Fibroblast of skin of scalp (primary cell): ENCODE measurements around the gene ADAMTS3.
"Not testable (repeated sequence)": the region's sequence is repeated elsewhere in the genome, so short reads cannot be mapped to it uniquely, and the experiment has no call there.

Experiments
- DNase-seq: peaks from one replicate; pipeline ENCODE4 v3.0.0-alpha.2; 2013

The ADAMTS3 gene

GRCh38 chr4:72467633-72468032 lies 101.4 kb downstream of the ADAMTS3 start:
- no peak for DNase-seq

- no peak for DNase-seq
Observed at GRCh38 chr4:72463724-72464123, 105.3 kb downstream of the ADAMTS3 start.

DNA sequence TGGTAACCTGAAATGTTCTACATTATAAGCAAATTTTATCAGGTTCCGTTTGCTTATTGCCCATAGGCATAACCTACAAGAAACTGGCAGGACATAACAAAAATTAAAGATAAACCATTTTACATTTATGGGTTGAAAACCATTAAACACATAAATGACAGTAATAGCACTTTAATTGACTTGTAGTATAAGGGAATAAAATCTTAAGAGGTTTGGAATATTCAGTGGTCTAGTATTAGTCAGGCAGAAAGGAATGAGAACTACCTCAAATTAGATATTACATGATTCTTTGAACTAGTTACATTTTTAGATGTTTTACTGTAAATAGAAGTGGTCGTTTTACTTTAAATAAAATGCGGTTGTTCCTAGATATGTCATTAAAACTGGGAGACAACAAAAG lies 111.9 kb downstream of the ADAMTS3 start:
- DNase-seq, result no peak

- DNase-seq, result no peak
Observed at GRCh38 chr4:72451349-72451748, 117.7 kb downstream of the ADAMTS3 start.

GRCh38 chr4:72449705-72450104 lies 119.3 kb downstream of the ADAMTS3 start:
- DNase-seq, result peak; percentile 31

DNA sequence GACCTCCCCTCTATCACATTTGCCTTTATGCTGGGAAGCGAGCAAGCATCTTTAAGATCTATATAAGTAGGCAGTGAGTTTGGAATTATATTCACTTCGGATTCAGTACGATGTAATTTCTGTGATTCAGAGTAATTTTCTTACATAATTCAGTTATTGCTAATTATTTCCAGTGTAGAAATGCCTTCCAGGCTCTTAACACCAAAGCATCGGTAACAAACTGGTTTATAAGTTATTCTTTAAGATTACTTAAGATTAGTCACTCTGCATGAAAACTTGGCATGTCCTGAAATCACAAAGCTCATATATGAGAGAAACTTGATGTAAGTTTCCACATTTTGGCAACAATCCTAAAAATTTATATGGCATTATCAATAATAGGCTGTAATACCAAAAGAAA lies 120.8 kb downstream of the ADAMTS3 start:
- DNase-seq, result no peak

GRCh38 chr4:72446353-72447055 lies 122.5 kb downstream of the ADAMTS3 start:
- DNase-seq, result no peak

DNA sequence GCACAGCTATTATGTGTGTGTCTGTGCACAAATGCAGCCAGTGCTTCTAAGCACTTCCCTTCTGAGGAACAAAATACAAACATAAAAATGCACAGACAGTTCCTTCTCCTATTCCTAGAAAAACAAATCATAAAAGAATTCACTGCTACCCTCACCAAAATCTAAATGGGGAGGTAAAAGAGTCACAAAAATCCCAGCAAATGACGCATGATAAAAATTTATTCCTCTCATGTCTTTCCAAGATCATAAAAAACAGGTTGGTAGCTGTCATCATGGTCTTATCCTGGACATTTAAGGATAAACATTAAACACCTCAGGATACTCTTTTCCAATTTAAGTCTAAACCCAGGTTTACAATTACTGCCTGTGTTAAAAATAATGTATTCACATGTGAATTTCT lies 124.9 kb downstream of the ADAMTS3 start:
- DNase-seq, result no peak

DNA sequence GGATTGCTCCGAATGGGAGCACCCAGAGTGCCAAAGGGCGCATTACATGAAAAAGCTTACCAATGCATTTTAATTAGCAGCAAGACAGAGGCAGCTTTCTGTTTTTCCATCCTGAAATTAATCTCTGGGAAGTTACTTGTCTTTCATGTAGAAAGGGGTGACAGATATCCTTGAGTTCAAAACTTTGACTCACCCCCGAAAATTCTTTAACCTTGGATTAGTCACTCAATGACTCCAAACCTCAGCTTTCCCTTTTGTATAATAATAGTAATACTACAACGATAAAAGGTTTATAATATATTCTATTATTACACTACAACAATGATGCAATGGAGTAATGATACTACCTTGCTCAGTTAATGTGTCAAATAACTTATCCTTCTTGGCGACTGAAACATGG lies 126.3 kb downstream of the ADAMTS3 start:
- DNase-seq, result no peak

- DNase-seq, result no peak
Observed at GRCh38 chr4:72442147-72442546, 126.9 kb downstream of the ADAMTS3 start.

- no peak for DNase-seq
Observed at GRCh38 chr4:72440386-72440785, 128.6 kb downstream of the ADAMTS3 start.

- DNase-seq, result no peak
Observed at GRCh38 chr4:72432975-72433374, 136.0 kb downstream of the ADAMTS3 start.

DNA sequence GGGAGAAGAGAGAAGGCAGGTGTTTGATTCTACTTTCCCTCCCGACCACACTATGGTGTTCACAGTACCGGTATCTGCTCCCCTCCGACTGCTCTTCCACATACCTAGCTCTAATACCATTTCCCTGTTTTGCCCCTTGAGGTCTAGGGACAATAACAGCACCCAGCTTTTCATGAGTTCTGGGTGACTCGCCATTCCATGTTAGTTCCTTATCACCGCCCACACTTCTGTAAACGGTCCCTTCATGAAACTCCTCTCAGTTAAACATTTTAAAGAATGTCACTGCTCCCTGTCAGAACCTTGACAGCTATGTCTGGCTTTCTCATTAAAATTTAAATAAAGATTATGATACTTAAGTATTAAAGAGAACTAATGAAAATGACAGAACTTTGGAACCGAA lies 136.7 kb downstream of the ADAMTS3 start:
- no peak for DNase-seq

DNA sequence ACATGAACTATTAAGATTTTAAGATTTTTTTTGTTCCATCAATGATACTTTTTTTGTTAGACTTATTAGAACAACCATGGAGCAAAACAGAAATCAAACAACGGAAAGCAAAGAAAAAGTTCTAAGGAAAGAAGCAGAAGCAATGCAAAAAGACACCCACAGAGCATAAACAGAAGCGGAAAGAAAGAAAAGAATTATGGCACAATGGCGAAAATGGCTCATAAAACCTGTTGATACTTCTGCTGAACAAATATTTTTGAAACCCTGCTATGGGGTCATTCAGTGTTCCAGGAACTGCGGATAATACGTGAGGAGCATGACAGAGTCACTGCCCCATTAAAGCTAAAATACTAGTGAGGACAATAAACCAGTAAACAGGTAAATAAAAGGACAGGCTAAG lies 138.0 kb downstream of the ADAMTS3 start:
- no peak for DNase-seq

- DNase-seq, result peak; percentile 63
Observed at GRCh38 chr4:72430050-72430449, 139.0 kb downstream of the ADAMTS3 start.

DNA sequence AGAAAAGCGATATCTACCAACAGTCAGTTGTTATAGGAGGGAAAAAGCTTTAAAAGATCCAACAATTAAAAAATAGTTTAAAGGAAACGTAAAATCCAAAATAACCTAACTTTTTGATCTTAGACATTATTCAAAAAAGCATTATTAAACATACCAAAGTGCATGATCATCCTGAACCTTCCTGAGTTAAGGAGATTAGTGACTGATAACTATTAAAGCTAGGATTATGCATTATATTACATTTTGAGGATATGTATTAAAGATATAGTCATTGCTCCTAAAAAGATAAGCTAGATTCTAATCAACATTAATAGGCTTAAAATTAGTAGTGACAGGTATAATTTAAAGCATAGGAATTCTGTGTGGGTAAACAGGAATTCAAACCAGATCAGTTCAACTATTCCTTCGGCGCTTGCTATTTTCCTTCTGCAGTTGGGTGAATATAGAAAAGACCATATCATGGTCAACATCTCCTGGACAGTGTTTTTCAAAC lies 139.6 kb downstream of the ADAMTS3 start:
- DNase-seq, result no peak

- no peak for DNase-seq
Observed at GRCh38 chr4:72427057-72427456, 142.0 kb downstream of the ADAMTS3 start.

DNA sequence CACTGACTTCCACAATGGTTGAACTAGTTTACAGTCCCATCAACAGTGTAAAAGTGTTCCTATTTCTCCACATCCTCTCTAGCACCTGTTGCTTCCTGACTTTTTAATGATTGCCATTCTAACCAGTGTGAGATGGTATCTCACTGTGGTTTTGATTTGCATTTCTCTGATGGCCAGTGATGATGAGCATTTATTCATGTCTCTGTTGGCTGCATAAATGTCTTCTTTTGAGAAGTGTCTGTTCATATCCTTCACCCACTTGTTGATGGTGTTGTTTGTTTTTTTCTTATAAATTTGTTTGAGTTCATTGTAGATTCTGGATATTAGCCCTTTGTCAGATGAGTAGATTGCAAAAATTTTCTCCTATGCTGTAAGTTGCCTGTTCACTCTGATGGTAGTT lies 143.1 kb downstream of the ADAMTS3 start:
- DNase-seq, result not testable (repeated sequence)

GRCh38 chr4:72424006-72424405 lies 145.0 kb downstream of the ADAMTS3 start:
- no peak for DNase-seq

DNA sequence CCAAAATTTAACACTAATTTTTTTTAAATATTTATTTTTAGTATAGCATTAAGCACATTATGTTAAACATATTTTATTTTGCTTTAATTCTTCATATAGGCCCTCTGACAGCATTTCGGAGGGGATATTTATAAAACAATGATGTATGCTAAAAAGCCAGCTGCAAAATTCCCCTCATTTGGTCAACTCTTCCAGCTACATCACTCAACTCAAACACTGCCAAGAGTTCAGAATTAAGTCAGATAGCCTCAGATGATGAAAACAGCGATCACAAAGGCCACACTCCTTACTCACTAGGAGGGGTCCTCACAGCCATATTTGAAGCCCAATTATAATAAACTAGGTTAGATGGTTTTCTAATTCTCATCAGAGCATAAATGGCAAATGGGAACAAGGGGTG lies 146.6 kb downstream of the ADAMTS3 start:
- DNase-seq, result no peak

GRCh38 chr4:72418458-72418857 lies 150.6 kb downstream of the ADAMTS3 start:
- peak; percentile 81 for DNase-seq

GRCh38 chr4:72410158-72410557 lies 158.9 kb downstream of the ADAMTS3 start:
- DNase-seq, result no peak

GRCh38 chr4:72408568-72408967 lies 160.5 kb downstream of the ADAMTS3 start:
- DNase-seq, result no peak

DNA sequence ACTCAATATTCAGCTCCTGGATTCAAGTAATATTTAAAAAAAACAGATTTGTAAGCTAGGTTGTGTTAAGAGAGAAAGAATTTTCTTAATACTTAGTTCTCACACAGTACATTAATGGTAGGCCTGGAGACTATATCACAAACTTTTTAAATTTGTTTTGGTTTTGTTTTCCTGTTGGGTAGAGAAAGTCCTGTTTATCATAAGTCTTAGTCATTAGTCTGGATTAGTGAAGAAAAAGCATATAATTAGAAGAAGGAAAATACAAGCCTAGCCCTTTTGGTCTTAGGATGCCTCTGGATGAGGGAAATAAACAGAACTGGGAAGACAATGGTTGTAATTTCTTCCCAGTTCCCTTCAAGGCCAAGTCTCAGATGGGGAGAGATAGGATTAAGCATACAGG lies 163.6 kb downstream of the ADAMTS3 start:
- DNase-seq, result no peak

DNA sequence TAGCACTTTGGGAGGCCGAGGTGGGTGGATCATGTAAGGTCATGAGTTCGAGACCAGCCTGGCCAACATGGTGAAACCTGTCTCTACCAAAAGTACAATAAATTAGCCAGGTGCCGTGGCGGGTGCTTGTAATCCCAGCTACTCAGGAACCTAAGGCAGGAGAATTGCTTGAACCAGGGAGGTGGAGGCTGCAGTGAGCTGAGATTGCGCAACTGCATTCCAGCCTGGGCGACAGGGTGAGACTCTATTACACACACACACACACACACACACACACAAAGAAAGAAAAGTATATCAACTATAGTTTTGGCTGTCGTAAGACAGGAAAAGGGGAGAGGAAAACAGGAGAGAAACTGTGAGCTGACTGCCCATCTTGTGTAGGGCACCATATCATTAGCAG lies 171.7 kb downstream of the ADAMTS3 start:
- DNase-seq, result peak; percentile 38
